ENCODE measurements around the gene MYO1F. TPM values are rescaled to one million over a fixed set of nuclear protein-coding genes. Genes with fewer than 3 reads are reported as not detected.
A peak's percentile ranks its signal among the peaks of the same experiment; 100 is the strongest.

The MYO1F gene
- polyA plus RNA-seq, 2 of the 4 experiments (the other 2 are of a cell fraction), result 0.23 to 0.37 TPM

GRCh38 chr19:8484331-8484894, 92.8 kb downstream of the MYO1F start:
- ATAC-seq, result no peak
- no peak for FAIRE-seq
- WGBS (ENCODE audit: missing lambda C conversion rate), result 87% methylated on average over 15 of the region's 18 CpGs
- TF ChIP-seq HMGXB4 (CRISPR knock-in tag; IDR thresholded peaks at IDR 0.05; ENCODE audit: borderline replicate concordance) (no peak), ESRRA (IDR thresholded peaks at IDR 0.05; ENCODE audit: borderline replicate concordance, low read length) (no peak), PHF8 (IDR thresholded peaks at IDR 0.05; ENCODE audit: borderline replicate concordance, low read depth) (no peak), RARB (CRISPR knock-in tag; IDR thresholded peaks at IDR 0.05) (no peak), EHF (CRISPR knock-in tag; IDR thresholded peaks at IDR 0.05) (no peak), RFX5 (IDR thresholded peaks at IDR 0.05) (no peak), NPAS2 (CRISPR knock-in tag; IDR thresholded peaks at IDR 0.05; ENCODE audit: borderline replicate concordance) (no peak), MAZ (IDR thresholded peaks at IDR 0.05; ENCODE audit: borderline replicate concordance, low read depth, low read length) (no peak), SREBF2 (IDR thresholded peaks at IDR 0.05) (no peak), CTCF (IDR thresholded peaks at IDR 0.05) (no peak), TP53 (CRISPR knock-in tag; IDR thresholded peaks at IDR 0.05) (no peak), JUN (IDR thresholded peaks at IDR 0.05) (no peak), MYC (IDR thresholded peaks at IDR 0.05; ENCODE audit: borderline replicate concordance, low read length) (no peak), NR3C1 (IDR thresholded peaks at IDR 0.05) (no peak), HOXA7 (CRISPR knock-in tag; IDR thresholded peaks at IDR 0.05) (no peak), FOSB (CRISPR knock-in tag; IDR thresholded peaks at IDR 0.05) (no peak), POLR2A (IDR thresholded peaks at IDR 0.05; ENCODE audit: low read length) (no peak), KDM5A (IDR thresholded peaks at IDR 0.05) (no peak), GATA3 (IDR thresholded peaks at IDR 0.05; ENCODE audit: borderline replicate concordance) (no peak), CHD4 (IDR thresholded peaks at IDR 0.05; ENCODE audit: borderline replicate concordance) (no peak)
- Histone ChIP-seq H3K27ac (no peak overlapping the region), H3K4me2 (no peak overlapping the region), H3K4me1 (no peaks in the 10 kb centered on the region), H3K4me3 (no peak overlapping the region), H3K9me3 (no peaks in the 10 kb centered on the region)
- ChIA-PET POLR2A (no interaction called here), CTCF (interaction anchor here (1.5 kb wide), 1 partner anchor 11 kb away, joined by 5 read pairs; no protein-coding TSS in a partner anchor)
- DNase-seq (ENCODE audit: low read depth in 1 of 2, low spot score in 1 of 2), result no peak

GRCh38 chr19:8483165-8483564, 94.1 kb downstream of the MYO1F start:
- DNase-seq (ENCODE audit: low read depth in 1 of 2, low spot score in 1 of 2) (no peak), FAIRE-seq (no peak), ATAC-seq (no peak)
- H3K9me3 ChIP-seq, result no peaks in the 10 kb centered on the region
- no peak for TF ChIP-seq CEBPB (IDR thresholded peaks at IDR 0.05)
- TF ChIP-seq EP300 (IDR thresholded peaks at IDR 0.05), result no peak
- TF ChIP-seq HDAC2 (IDR thresholded peaks at IDR 0.05), result no peak
- peak; percentile 33 for TF ChIP-seq ZFP36 (IDR thresholded peaks at IDR 0.05; ENCODE audit: borderline replicate concordance, partially characterized antibody)
- no peak for TF ChIP-seq PBX3 (IDR thresholded peaks at IDR 0.05)
- no peak overlapping the region for H3K4me2 ChIP-seq
- no peak overlapping the region for H3K4me3 ChIP-seq
- 91% methylated on average over 8 of the region's 8 CpGs for WGBS (ENCODE audit: missing lambda C conversion rate)
- no peak overlapping the region for H3K27ac ChIP-seq
- CTCF ChIA-PET, result interaction anchor here (1.2 to 1.5 kb wide), 3 partner anchors 10 to 143 kb away, joined by 3 to 5 read pairs (median 3); no protein-coding TSS in a partner anchor
- POLR2A ChIA-PET, result no interaction called here
- H3K4me1 ChIP-seq, result no peaks in the 10 kb centered on the region

Data from A549 (cell line).